Suprapubic skin (tissue), 3 donors: ENCODE measurements around the gene AP2A1.

Source experiments
- CTCF ChIP-seq, 2 donors: fragments of 200-600 bp in 1 of 2; fragments of 450-650 bp in 1 of 2; sonication (generic) in 1 of 2; IDR thresholded peaks; one replicate each; pipeline ENCODE4 v1.5.1; 2016 to 2019; ENCODE audit warnings: antibody characterized with exemption in 2 of 2, mild to moderate bottlenecking in 1 of 2, moderate library complexity in 1 of 2
- EP300 ChIP-seq: sonication (generic); formaldehyde crosslinking; IDR thresholded peaks from one replicate; pipeline ENCODE4 v1.6.1; 2017; ENCODE audit warnings: antibody characterized with exemption

- TF ChIP-seq CTCF (IDR thresholded peaks at IDR 0.05) (no peak), EP300 (no peak)
These were observed 5.0 kb upstream of the AP2A1 start for GRCh38 chr19:49761625-49762311.
